ENCODE results near the gene MS4A8. TPM values are rescaled to one million over a fixed set of nuclear protein-coding genes. Genes with fewer than 3 reads are reported as not detected.

MS4A8 gene
- total and polyA plus RNA-seq, 2 of the 13 experiments (the other 11 are each of a cell fraction or from before 2014, with no cell fraction given) = not detected

DNA sequence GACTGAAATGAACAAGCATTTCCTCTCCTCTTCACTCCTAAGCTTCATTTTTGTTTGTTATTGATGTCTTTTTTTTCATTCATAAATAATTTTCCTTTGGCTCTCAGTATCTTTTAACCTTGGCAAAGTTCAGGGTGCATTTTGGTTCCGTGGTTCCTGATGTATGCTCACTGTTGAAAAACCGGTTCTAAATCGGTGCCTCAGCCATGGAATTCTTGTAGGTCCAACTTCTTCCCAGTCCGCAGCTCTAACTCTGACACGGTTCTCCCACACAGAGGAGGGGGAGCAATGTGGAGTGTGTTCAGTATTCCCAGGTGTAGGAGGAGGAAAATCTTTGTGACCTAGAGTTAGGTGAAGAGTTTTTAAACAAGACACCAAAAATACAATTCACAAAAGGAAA is 44.7 kb downstream of the MS4A8 start:
- H3K4me2 ChIP-seq (ENCODE audit: low read depth, low read length) = no peak overlapping the region
- CTCF ChIA-PET (ENCODE audit: low intra/inter-chr PET ratio, low total read pairs) = no interaction called here
- H4K20me1 ChIP-seq (ENCODE audit: insufficient read depth, low read length) = no peaks in the 10 kb centered on the region
- POLR2A ChIA-PET = no interaction called here
- no peak for DNase-seq (ENCODE audit: low spot score)
- no TSS peak for BruUV-seq (replicated peaks)
- H3K9ac ChIP-seq (ENCODE audit: insufficient read depth, low read depth, low read length) = no peak overlapping the region
- WGBS (ENCODE audit: low lambda C conversion rate) = 17% methylated on average over 5 of the region's 5 CpGs
- ATAC-seq = no peak
- no peak overlapping the region for H2AFZ ChIP-seq (ENCODE audit: low read length)
- no peak overlapping the region for H3K4me3 ChIP-seq (replicated peaks in 1 of 3; ENCODE audit: insufficient read depth in 1 of 3, low read depth in 2 of 3, low read length in 3 of 3)
- no peaks in the 10 kb centered on the region for H3K36me3 ChIP-seq (replicated peaks in 1 of 2; ENCODE audit: control insufficient read depth in 1 of 2, insufficient read depth in 2 of 2, low read length in 2 of 2)
- peaks cover 0 to 3% of the 10 kb centered on the region in 2 experiments; a peak in 2 of 5 replicates for H3K27me3 ChIP-seq (ENCODE audit: control insufficient read depth in 1 of 2, insufficient read depth in 2 of 2, low read length in 2 of 2)
- intact Hi-C loops (cut with micrococcal nuclease; ENCODE audit: unreplicated experiment) = no loop called here
- FAIRE-seq = no peak
- H3K27ac ChIP-seq (ENCODE audit: extremely low read length, insufficient read depth, low read length) = no peak overlapping the region
- H3K4me1 ChIP-seq (ENCODE audit: insufficient read depth, low read length) = no peaks in the 10 kb centered on the region
- H3K9me3 ChIP-seq (ENCODE audit: low read length) = no peaks in the 10 kb centered on the region
- no peaks in the 10 kb centered on the region for H3K79me2 ChIP-seq (ENCODE audit: insufficient read depth, low read length)
- in situ Hi-C loops (cut with HindIII; ENCODE audit: extremely low pct_ligation_motif_present, low pct_unique_long_range_greater_than_20kb) = no loop called here
- TF ChIP-seq ZNF841 (CRISPR knock-in tag; IDR thresholded peaks at IDR 0.05; ENCODE audit: borderline replicate concordance) (no peak), ZNF569 (CRISPR knock-in tag; IDR thresholded peaks at IDR 0.05; ENCODE audit: borderline replicate concordance) (no peak), ZFP82 (CRISPR knock-in tag; IDR thresholded peaks at IDR 0.05; ENCODE audit: borderline replicate concordance) (no peak), ZNF660 (CRISPR knock-in tag; IDR thresholded peaks at IDR 0.05; ENCODE audit: borderline replicate concordance, low read depth) (no peak), MED8 (CRISPR knock-in tag; IDR thresholded peaks at IDR 0.05; ENCODE audit: insufficient replicate concordance) (no peak), NKX3-1 (CRISPR knock-in tag; IDR thresholded peaks at IDR 0.05) (no peak), CBX5 (CRISPR knock-in tag; IDR thresholded peaks at IDR 0.05; ENCODE audit: borderline replicate concordance) (no peak), RARA (CRISPR knock-in tag; IDR thresholded peaks at IDR 0.05) (no peak), ZFP41 (CRISPR knock-in tag; IDR thresholded peaks at IDR 0.05; ENCODE audit: borderline replicate concordance) (no peak), MAZ (IDR thresholded peaks at IDR 0.05; ENCODE audit: borderline replicate concordance, low read depth, low read length) (no peak), MAZ (CRISPR knock-in tag; IDR thresholded peaks at IDR 0.05; ENCODE audit: low read depth) (no peak)
- TF ChIP-seq, protein P1, sequence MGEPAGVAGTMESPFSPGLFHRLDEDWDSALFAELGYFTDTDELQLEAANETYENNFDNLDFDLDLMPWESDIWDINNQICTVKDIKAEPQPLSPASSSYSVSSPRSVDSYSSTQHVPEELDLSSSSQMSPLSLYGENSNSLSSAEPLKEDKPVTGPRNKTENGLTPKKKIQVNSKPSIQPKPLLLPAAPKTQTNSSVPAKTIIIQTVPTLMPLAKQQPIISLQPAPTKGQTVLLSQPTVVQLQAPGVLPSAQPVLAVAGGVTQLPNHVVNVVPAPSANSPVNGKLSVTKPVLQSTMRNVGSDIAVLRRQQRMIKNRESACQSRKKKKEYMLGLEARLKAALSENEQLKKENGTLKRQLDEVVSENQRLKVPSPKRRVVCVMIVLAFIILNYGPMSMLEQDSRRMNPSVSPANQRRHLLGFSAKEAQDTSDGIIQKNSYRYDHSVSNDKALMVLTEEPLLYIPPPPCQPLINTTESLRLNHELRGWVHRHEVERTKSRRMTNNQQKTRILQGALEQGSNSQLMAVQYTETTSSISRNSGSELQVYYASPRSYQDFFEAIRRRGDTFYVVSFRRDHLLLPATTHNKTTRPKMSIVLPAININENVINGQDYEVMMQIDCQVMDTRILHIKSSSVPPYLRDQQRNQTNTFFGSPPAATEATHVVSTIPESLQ (CRISPR knock-in tag; conservative IDR thresholded peaks at IDR 0.05) = no peak
- TF ChIP-seq, protein P2, sequence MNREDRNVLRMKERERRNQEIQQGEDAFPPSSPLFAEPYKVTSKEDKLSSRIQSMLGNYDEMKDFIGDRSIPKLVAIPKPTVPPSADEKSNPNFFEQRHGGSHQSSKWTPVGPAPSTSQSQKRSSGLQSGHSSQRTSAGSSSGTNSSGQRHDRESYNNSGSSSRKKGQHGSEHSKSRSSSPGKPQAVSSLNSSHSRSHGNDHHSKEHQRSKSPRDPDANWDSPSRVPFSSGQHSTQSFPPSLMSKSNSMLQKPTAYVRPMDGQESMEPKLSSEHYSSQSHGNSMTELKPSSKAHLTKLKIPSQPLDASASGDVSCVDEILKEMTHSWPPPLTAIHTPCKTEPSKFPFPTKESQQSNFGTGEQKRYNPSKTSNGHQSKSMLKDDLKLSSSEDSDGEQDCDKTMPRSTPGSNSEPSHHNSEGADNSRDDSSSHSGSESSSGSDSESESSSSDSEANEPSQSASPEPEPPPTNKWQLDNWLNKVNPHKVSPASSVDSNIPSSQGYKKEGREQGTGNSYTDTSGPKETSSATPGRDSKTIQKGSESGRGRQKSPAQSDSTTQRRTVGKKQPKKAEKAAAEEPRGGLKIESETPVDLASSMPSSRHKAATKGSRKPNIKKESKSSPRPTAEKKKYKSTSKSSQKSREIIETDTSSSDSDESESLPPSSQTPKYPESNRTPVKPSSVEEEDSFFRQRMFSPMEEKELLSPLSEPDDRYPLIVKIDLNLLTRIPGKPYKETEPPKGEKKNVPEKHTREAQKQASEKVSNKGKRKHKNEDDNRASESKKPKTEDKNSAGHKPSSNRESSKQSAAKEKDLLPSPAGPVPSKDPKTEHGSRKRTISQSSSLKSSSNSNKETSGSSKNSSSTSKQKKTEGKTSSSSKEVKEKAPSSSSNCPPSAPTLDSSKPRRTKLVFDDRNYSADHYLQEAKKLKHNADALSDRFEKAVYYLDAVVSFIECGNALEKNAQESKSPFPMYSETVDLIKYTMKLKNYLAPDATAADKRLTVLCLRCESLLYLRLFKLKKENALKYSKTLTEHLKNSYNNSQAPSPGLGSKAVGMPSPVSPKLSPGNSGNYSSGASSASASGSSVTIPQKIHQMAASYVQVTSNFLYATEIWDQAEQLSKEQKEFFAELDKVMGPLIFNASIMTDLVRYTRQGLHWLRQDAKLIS (CRISPR knock-in tag; IDR thresholded peaks at IDR 0.05) = no peak
- TF ChIP-seq, protein P3, sequence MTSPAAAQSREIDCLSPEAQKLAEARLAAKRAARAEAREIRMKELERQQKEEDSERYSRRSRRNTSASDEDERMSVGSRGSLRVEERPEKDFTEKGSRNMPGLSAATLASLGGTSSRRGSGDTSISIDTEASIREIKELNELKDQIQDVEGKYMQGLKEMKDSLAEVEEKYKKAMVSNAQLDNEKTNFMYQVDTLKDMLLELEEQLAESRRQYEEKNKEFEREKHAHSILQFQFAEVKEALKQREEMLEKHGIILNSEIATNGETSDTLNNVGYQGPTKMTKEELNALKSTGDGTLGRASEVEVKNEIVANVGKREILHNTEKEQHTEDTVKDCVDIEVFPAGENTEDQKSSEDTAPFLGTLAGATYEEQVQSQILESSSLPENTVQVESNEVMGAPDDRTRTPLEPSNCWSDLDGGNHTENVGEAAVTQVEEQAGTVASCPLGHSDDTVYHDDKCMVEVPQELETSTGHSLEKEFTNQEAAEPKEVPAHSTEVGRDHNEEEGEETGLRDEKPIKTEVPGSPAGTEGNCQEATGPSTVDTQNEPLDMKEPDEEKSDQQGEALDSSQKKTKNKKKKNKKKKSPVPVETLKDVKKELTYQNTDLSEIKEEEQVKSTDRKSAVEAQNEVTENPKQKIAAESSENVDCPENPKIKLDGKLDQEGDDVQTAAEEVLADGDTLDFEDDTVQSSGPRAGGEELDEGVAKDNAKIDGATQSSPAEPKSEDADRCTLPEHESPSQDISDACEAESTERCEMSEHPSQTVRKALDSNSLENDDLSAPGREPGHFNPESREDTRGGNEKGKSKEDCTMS (CRISPR knock-in tag; conservative IDR thresholded peaks at IDR 0.05) = no peak
